Left hindlimb (tissue), 1 donor: ENCODE measurements around the gene HHAT.
A peak's percentile ranks its signal among the peaks of the same experiment; 100 is the strongest.

ENCODE experiments used
- DNase-seq: peaks from one replicate; pipeline ENCODE4 v3.0.0-alpha.2; 2018

HHAT gene

DNA sequence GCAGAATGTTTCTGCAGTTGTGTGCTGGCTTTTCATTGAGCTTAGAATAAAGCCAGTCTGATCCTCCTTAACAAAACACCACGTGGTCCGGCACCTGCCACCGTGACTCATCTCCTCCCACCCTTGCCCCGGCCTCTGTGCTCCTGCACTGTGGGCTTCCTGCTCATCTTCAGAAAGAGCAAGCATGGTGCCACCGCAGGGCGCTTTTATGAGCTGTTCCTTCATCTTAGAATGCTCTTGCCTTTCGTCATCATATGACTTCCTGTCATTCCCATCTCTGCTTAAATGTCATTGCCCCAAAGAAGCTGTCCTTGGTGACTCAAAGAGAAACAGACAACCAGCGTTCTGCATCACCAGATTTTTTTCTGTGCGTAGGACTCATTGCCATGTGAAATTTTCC is 117.8 kb downstream of the HHAT start:
- DNase-seq, result no peak

GRCh38 chr1:210447456-210448057 is 118.9 kb downstream of the HHAT start:
- no peak for DNase-seq

DNA sequence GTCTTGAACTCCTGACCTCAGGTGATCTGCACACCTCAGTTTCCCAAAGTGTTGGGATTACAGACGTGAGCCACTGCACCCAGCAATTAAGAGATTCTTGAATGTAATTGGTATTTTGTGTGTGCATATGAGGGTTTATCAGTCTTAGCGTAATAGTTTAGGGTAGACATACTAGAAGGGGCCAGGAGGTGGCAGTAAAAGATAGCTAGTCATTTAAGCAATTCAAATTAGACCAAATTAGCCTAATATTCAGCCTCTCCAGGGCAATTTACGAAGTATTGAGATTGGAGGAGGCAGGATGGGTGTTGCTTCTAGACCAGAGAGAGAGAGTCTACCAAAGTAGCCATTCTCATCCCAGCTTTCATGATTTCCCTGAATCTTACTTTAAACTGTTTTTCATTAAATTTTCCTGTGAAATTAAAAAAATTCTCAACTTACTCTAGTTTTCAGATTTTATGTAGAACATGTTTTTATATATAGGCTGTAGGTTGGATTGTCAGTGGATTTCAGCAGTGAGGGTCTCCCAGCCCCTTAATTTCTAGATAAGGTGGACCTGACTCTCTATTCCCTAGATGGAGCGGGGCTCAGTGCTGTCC is 119.7 kb downstream of the HHAT start:
- DNase-seq, result no peak

DNA sequence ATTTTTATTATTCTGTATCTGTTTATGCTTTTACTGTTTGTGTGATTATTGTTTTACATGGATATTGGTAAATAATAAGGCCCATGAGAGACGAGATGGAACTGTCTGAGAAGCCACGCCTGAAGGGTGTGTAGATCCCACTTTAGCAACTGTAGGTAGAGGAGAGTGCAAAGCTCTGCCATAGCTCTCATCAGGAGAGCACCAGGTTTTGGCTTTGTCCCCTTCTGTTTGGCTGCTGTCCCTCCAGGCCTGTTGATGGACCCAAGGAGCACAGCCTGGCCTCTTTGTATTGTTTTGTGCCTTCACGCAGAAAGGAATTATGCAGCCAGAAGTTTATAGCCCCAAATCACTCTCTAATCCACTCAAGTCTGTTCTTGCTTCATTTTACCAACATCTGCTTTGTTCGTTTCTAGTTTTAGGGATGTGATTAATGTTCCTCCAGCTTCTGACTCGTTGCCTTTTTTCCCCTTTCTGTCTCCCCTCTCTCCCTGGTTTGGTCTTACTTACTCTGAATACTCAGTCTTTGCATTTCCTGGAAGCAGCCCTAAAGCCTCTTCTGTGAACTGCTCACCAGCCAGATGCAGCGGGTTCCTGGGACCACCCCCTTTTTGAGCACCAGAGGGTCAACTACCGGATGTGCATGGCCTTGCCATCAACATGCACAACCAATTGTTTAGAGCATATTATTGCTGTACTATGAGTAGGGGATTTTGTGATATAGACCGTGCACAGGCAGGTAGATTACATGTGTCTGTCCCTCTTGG is 127.3 kb downstream of the HHAT start:
- DNase-seq, result no peak

DNA sequence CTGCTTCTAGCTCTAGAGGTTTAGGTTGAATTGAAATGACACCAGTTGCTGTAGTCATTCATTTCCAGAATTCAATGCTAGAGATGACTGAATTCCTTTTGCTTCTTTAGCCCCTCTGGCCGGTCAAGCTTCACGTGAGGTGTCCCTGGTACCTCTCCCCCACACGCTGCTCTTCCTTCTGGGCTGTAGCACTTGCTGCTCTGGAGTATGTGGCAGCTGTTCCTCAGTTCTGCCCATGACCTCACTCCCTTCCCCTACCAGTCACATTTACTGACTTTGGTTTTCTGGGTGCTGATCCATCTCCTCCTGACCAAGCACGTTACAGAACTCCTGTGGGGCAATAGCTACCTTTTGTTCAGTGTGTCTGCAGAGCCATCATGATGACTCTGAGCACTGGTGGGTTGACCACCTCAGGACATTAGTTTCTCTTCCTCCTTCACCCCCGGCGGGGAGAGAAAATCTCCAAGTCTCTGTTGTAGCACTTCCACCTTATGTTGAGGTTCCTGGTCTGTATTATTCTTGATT is 128.1 kb downstream of the HHAT start:
- no peak for DNase-seq

DNA sequence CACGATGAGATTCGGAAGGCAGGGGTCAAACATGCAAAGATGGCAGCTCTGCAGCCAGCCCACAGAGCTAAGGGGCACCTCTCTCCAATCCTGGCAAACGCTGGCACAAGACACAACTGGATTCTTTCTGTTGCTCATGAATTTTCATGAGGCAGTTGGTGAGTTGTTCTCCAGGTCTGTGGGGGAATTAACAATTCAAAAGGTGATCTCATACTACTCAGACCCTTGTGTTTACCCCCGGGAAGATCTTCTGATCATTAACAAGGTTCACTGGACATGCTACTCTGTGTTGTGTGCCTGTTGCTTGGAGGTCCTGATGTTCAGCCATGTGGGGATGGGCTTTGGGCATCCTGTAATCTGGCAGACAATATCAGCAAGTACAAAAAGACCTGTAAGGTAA is 128.9 kb downstream of the HHAT start:
- DNase-seq, result no peak

DNA sequence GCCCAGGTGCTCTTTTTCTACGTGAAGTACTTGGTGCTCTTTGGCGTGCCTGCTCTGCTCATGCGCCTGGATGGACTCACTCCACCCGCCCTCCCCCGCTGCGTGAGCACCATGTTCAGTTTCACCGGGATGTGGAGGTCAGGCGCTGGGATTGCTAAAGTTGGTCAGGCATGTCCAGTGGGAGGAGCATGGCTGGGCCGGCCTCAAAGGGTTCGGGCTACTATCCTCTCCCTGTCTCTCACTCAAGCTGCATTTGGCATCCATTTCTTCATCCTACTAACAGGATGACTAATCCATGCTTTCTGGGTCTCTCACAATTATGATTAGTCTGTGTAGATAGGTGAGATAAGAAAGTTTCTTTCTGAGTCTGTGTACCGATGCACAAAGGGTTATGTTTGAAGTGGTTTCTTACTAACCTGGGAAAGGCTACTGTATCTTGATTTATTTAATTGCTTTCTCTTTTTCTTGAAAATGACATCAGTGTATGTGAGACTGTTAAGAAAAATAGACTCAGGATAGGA is 135.9 kb downstream of the HHAT start:
- no peak for DNase-seq

GRCh38 chr1:210465150-210465549 is 136.4 kb downstream of the HHAT start:
- DNase-seq, result no peak

- no peak for DNase-seq
These were observed 138.8 kb downstream of the HHAT start for GRCh38 chr1:210467440-210468043.

DNA sequence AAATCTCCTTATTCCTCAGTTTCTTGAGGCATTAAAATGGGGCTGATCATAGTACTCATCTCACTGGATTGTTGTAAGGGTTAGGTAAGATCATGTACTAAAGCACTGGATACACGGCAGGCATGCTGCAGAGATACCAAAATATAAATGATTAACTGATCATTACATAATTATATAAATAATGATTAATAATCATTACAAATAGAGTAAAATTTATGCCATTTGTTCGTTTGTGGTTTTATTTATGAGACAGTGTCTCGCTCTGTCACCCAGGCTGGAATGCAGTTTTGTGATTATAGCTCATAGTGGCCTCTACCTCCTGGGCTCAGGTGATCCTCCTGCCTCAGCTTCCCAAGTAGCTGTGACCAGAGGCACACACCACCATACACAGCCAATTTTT is 140.7 kb downstream of the HHAT start:
- DNase-seq, result no peak

- no peak for DNase-seq
These were observed 146.6 kb downstream of the HHAT start for GRCh38 chr1:210475321-210475720.

- DNase-seq, result no peak
These were observed 147.1 kb downstream of the HHAT start for GRCh38 chr1:210475806-210476205.

GRCh38 chr1:210476730-210477129 is 148.0 kb downstream of the HHAT start:
- DNase-seq, result no peak

DNA sequence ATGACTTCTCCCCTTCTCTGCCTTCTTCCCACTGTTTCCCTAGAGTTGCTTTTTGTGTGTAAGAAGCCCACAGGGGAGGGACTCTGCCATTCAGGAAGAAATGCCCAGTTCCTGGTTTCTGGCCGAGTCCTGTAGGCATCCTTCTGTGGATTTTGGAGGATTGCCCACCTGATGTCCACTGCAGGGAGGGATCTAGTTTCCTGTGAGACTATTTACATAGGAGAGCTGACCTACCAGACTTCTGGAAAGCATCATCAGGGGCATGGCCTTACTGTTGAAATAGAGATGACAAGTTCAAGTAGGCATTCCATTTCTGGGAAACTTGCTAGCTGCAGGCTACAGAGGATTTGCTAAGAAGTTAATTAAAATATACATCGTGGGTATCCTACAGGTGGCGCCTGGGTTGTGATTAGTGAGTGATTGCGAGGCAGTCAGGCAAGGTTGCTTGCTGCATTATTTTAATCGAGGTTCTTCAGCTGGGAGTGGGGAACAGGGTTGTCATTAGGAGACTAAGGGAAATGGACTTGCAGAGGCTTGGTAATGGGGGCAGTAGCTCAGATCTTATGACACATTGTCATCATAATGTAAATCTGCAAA is 148.7 kb downstream of the HHAT start:
- DNase-seq, result no peak

DNA sequence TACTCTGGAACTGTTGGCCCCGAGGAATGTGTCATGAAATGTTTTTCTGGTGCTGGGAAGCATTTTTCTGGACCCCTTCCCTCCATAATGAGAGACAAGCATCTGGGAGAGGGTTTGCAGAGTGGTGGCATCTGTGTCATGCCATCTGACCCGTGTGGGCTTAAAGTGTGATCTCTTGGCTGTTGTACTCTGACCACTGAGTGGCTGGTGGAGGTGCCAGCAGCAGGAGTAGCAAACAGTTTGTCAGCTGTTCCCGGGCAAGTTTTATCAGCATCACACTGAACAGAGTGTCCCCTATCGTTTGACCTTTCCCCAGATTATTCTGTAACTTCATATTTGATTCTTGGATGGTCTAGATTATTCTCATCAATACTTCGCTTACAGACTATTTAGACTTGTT is 150.1 kb downstream of the HHAT start:
- DNase-seq, result no peak

- no peak for DNase-seq
These were observed 153.8 kb downstream of the HHAT start for GRCh38 chr1:210482491-210482890.

- no peak for DNase-seq
These were observed 154.4 kb downstream of the HHAT start for GRCh38 chr1:210482945-210483617.

GRCh38 chr1:210483821-210484220 is 155.1 kb downstream of the HHAT start:
- no peak for DNase-seq

GRCh38 chr1:210487021-210487420 is 158.3 kb downstream of the HHAT start:
- DNase-seq, result no peak

DNA sequence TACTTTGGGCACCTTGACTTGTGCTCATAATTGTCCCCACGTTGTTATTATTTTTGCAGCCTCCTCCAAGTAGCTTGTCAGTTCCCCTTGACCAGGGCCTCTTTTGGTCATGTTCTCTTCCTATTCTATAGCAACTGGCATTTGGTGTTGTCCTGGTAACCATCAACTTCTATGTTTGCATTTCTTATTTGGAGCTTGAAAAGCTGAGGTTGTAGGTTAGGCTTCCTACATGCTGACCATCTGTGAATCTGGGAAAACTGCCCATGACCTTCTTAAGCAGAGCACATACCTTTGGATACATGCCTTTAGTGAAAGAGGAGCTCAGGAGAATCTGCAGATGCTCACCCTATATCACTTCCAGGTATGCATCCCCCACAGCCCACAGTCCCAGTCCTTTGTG is 160.8 kb downstream of the HHAT start:
- peak; percentile 31 for DNase-seq

GRCh38 chr1:210490781-210491180 is 162.1 kb downstream of the HHAT start:
- DNase-seq, result peak; percentile 35

DNA sequence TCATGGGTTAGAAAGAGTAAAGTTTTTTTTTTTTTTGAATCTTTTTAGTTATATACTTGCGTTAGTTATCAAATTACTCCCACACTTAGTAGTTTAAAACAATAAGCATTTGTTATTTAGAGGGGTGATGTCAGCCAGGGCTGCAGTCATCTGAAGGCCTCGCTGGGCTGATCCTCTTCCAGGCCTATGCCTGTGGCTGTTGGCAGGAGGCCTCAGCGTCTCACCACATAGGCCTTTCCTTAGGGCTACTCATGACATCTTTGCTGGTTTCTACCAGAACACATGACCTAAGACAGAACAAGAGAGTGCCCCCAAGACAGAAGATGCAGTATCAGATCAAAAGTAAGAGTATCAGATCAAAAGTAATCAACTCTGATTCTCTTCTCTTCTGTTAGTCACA is 167.4 kb downstream of the HHAT start:
- DNase-seq, result no peak
